GM19193 (cell line): ENCODE data around the gene PRR18.

Experiments used
- POLR2A ChIP-seq: IDR thresholded peaks from 4 replicates; pipeline ENCODE4 v1.6.1; 2011; ENCODE audit not compliant: insufficient read depth, insufficient read length; ENCODE audit errors: extremely low read depth

The PRR18 gene

DNA sequence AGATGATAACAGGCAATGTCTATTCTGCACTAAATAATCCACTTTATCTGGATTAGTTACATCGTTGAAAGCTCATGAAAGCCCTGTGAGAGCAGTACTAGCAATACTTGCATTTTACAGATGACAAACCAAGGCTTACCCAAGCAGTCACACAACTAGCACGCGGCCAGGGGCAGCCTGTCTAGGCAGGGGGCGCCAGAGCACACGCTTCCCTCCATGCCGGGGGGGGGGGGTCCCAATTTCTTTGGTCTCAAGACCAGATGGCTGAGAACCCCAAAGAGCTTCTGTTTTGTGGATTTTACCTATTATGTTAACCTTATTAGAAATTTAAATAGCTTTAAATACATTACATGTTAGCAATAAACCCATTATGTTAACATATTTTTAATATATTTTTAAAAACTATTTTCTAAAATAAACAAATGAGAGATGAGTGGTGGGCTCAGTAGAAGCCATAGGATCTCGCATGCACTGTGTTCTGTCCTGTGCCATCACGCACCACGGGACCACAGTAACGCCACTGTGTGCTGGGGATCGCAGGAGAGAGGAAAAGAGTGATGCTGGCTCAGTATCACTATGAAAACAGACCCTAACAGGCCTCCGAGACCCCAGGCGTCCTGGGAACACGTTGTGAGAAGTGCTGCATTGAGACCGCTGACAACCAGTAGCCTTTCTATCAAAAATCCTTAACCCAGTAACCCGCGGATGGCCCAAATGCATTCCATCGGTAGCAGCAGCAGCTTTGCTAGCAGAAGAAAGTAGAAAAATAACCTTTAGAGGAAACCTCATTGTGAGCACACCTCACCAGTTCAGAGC is 5.3 kb upstream of the PRR18 start:
- no peak for TF ChIP-seq POLR2A

DNA sequence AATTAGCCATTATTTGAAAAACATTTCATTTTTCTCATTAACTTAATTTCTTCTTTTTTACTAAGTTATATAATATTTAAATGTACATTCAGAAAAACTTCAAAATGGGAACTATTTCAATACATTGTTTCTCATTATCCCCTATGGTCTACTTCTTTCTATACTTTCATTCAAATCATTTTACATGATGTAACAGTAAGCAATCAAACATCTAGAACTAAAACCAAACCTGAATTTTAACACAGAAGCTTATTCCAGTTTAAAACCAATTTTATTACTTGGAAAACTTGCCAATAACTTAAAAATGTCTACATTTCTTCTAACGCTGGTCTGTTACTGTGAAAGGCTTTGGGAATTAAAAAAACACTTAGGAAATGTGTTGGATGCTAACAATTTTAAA is 4.6 kb upstream of the PRR18 start:
- TF ChIP-seq POLR2A = no peak

DNA sequence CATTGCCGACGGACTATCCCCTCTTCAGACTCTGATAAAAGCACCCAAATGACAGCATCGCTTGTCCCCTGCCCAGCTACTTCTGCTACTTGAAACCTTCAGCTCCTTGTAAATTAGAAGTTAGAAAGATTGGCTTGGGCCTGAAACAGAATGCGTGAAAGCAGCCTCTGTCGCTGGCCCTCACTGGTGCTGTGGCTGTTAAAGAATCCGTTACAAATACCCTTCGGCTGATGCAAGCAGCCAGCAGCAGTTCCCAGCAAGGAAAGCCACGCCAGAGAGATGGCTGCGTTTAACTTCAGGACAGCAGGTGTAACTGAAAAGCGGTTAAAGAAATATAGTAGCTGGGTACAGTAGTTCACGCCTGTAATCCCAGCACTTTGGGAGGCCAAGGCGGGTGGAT is 2.4 kb upstream of the PRR18 start:
- no peak for TF ChIP-seq POLR2A

GRCh38 chr6:166309977-166310376 is 1.8 kb upstream of the PRR18 start:
- no peak for TF ChIP-seq POLR2A

GRCh38 chr6:166308769-166309589 is 787 bp upstream of the PRR18 start:
- TF ChIP-seq POLR2A = no peak

DNA sequence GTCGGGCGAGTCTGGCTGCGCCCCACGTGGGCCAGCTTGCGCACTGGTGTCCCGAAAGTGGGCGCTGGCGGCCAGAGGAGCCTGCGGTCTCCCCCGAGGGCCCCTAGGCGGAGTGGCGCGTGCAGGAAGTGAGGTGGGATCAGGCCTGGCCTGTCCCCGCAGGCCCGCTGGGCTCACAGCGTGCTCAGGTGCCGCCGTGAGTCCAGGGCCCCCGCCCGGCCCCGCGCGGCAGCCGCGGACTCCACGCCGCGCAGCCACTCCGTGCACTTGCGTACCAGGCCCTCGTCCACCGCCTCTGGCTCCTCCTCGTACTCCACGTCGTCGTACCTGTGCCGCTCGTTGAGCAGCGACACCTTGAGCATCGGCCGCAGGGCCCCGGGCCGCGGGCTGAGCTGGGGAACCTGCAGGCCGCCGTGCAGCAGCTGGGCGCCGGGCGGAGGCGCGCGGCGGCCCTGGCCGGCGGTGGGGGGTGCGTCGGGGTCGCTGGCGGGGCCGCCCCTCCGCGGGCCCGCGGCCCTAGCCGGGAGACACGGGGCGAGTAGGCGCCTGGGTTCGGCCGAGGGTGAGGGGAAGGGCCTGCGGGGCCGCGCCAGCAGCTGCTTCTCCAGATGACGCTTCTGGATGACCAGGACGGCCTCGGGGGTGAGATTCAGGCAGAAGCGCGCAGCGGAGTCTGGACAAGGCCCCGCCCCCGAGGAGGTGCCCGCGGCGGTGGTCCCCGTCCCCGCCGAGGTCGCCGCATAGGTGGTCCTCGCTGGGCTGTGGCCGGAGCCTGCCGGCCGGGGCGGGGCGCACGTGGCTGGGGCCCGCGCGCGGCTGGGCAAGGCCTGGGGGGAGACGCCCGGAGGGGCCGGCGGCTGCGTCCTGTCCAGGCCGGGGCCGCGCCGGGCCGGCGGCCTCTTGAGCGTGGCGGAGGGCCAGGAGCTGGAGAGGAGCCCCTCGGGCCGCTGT is 835 bp downstream of the PRR18 start:
- TF ChIP-seq POLR2A = no peak

- TF ChIP-seq POLR2A = no peak
Measured at GRCh38 chr6:166306378-166307081, 1.7 kb downstream of the PRR18 start.

DNA sequence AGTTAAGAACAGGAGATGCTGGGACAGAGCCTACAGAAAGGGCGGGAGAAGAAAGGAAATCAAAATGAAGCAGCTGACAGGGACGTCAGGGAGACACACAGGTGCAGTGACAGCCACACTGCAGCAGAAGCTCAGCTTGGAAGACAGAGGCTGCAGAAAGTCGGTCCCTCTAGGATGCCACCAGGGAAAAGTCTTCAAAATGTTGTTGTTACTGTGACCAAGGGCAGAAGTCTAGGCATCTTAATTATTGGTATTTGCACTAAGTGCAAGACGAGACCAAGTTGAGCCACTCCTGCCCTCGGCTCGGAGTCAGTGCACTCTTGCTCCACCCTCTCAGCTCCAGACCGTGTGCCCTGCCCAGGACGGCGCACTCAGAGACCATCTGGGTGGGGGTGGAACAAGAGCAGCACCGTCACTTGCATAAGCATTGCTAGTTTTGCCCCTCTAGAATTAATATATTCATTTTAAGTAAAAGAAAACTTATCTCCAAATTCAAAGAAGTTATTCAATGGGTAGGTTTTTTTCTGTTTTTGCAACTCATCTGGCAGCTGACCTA is 2.6 kb downstream of the PRR18 start:
- no peak for TF ChIP-seq POLR2A

DNA sequence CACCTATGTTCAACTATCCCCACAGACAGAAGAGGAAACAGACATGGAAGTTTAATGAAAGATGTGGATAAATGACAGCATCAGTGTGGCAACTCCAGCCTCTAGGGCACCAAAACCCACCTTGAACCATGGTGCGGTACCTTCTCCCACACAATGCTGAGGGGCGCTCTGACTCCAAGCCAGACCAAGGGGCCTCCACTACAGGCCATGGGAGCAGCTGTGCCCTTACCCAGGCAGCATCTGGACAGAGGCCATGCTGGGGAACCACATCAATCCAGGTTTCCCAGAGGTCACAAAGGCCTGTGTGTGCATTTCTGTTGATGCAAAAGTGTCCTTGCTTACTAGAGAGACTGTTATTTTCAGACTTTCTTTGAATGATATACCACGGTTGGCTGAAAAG is 4.1 kb downstream of the PRR18 start:
- TF ChIP-seq POLR2A = no peak

- no peak for TF ChIP-seq POLR2A
Measured at GRCh38 chr6:166301611-166302529, 6.3 kb downstream of the PRR18 start.

GRCh38 chr6:166300357-166300987 is 7.7 kb downstream of the PRR18 start:
- TF ChIP-seq POLR2A = no peak

GRCh38 chr6:166297606-166298005 is 10.6 kb downstream of the PRR18 start:
- no peak for TF ChIP-seq POLR2A
